ENCODE data around the gene MCCD1.

MCCD1 gene

GRCh38 chr6:31558631-31559500, 30.1 kb downstream of the MCCD1 start:
- no peak overlapping the region for H3K4me3 ChIP-seq (ENCODE audit: low read depth, low read length)
- POLR2A ChIA-PET = no interaction called here
- no peaks in the 10 kb centered on the region for H3K4me1 ChIP-seq (ENCODE audit: control insufficient read depth, insufficient read depth, low read length)

DNA sequence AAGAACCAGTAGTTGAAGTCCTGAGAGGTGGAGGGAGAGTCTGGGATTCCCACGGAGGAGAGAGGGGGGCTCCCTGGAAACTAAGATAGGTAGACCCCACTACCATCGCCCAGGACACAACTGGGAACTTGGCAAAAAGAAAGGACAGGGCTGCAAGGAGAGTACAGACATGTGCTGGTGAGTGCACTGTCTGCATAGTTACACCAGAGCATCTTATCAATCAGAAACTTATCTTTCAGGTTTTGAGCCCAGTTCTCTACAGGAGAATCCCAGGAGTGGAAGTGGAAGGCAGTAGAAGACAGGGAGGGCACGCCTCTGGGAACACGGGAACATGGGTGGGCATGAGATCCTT, 30.8 kb downstream of the MCCD1 start:
- ChIA-PET POLR2A (interaction anchor here (1.3 kb wide), 1 partner anchor 17 kb away, joined by 3 read pairs; no protein-coding TSS in a partner anchor), CTCF (interaction anchor here (1.1 to 4.1 kb wide), 6 partner anchors 13 to 38 kb away, joined by 3 to 29 read pairs (median 4); partner anchors contain the start of genes ATP6V1G2 and LST1)
- H3K27ac ChIP-seq (ENCODE audit: extremely low read depth, low read depth, low read length) = no peak overlapping the region
- TF ChIP-seq ZNF530 (tag by site-specific recombination; IDR thresholded peaks at IDR 0.05; ENCODE audit: low read depth) (no peak), ZFP69B (tag by site-specific recombination; IDR thresholded peaks at IDR 0.05) (no peak), HOXC10 (CRISPR knock-in tag; IDR thresholded peaks at IDR 0.05) (no peak), ZNF692 (tag by site-specific recombination; IDR thresholded peaks at IDR 0.05) (no peak), ZNF707 (tag by site-specific recombination; IDR thresholded peaks at IDR 0.05) (no peak), ZNF354C (tag by site-specific recombination; IDR thresholded peaks at IDR 0.05; ENCODE audit: borderline replicate concordance, low read depth) (no peak), KLF9 (tag by site-specific recombination; IDR thresholded peaks at IDR 0.05; ENCODE audit: low read depth) (no peak)
- no peak overlapping the region for H3K4me3 ChIP-seq (ENCODE audit: low read depth, low read length)
- H3K4me1 ChIP-seq (ENCODE audit: control insufficient read depth, insufficient read depth, low read length) = no peaks in the 10 kb centered on the region
- H3K9me3 ChIP-seq (ENCODE audit: control insufficient read depth, insufficient read depth, low read depth, low read length) = no peaks in the 10 kb centered on the region
- H3K36me3 ChIP-seq (ENCODE audit: control insufficient read depth in 2 of 2, insufficient read depth in 1 of 2, low read length in 2 of 2) = peaks cover 6 to 55% of the 10 kb centered on the region in 2 experiments; a peak in 2 of 3 replicates

More at GRCh38 chr6:31558631-31559500, 30.1 kb downstream of the MCCD1 start:
- Histone ChIP-seq H3K27ac (ENCODE audit: extremely low read depth, low read depth, low read length) (no peak overlapping the region), H3K36me3 (ENCODE audit: control insufficient read depth in 2 of 2, insufficient read depth in 1 of 2, low read length in 2 of 2) (peaks cover 12 to 61% of the 10 kb centered on the region in 2 experiments; a peak in 2 of 3 replicates), H3K9me3 (ENCODE audit: control insufficient read depth, insufficient read depth, low read depth, low read length) (no peaks in the 10 kb centered on the region)
- no peak for TF ChIP-seq ZNF324 (tag by site-specific recombination; IDR thresholded peaks at IDR 0.05)
- peak; percentile 51 for TF ChIP-seq ZFHX2 (tag by site-specific recombination; conservative IDR thresholded peaks at IDR 0.05)
- CTCF ChIA-PET = interaction anchor here (1.1 to 4.1 kb wide), 6 partner anchors 13 to 66 kb away, joined by 3 to 29 read pairs (median 6); partner anchors contain the start of genes ATP6V1G2 and LST1

- ChIA-PET POLR2A (interaction anchor here (1.0 to 1.3 kb wide), 2 partner anchors 18 to 19 kb away, joined by 3 read pairs; partner anchors contain the start of gene DDX39B), CTCF (interaction anchor here (1.0 to 4.1 kb wide), 7 partner anchors 13 to 38 kb away, joined by 3 to 29 read pairs (median 4); partner anchors contain the start of genes ATP6V1G2 and LST1)
- TF ChIP-seq ZNF580 (tag by site-specific recombination; IDR thresholded peaks at IDR 0.05) (no peak), ZNF423 (tag by site-specific recombination; IDR thresholded peaks at IDR 0.05) (no peak), ZBTB48 (tag by site-specific recombination; IDR thresholded peaks at IDR 0.05) (peak; percentile 19; the same call in 1 of the 2 replicates)
- Histone ChIP-seq H3K4me3 (ENCODE audit: low read depth, low read length) (no peak overlapping the region), H3K4me1 (ENCODE audit: control insufficient read depth, insufficient read depth, low read length) (no peaks in the 10 kb centered on the region), H3K36me3 (ENCODE audit: control insufficient read depth in 2 of 2, insufficient read depth in 1 of 2, low read length in 2 of 2) (peaks cover 5 to 52% of the 10 kb centered on the region in 2 experiments; a peak in 2 of 3 replicates), H3K27ac (ENCODE audit: extremely low read depth, low read depth, low read length) (no peak overlapping the region), H3K9me3 (ENCODE audit: control insufficient read depth, insufficient read depth, low read depth, low read length) (no peaks in the 10 kb centered on the region)
Measured at GRCh38 chr6:31559958-31560696, 31.4 kb downstream of the MCCD1 start.

GRCh38 chr6:31560697-31561058, 31.9 kb downstream of the MCCD1 start:
- Histone ChIP-seq H3K4me3 (ENCODE audit: low read depth, low read length) (no peak overlapping the region), H3K4me1 (ENCODE audit: control insufficient read depth, insufficient read depth, low read length) (no peaks in the 10 kb centered on the region), H3K27ac (ENCODE audit: extremely low read depth, low read depth, low read length) (no peak overlapping the region), H3K36me3 (ENCODE audit: control insufficient read depth in 2 of 2, insufficient read depth in 1 of 2, low read length in 2 of 2) (peaks cover 0 to 52% of the 10 kb centered on the region in 2 experiments; a peak in 2 of 3 replicates), H3K9me3 (ENCODE audit: control insufficient read depth, insufficient read depth, low read depth, low read length) (no peaks in the 10 kb centered on the region)
- TF ChIP-seq ZNF530 (tag by site-specific recombination; IDR thresholded peaks at IDR 0.05; ENCODE audit: low read depth) = no peak
- no peak for TF ChIP-seq ZBTB21 (tag by site-specific recombination; IDR thresholded peaks at IDR 0.05)
- TF ChIP-seq ZNF133 (tag by site-specific recombination; IDR thresholded peaks at IDR 0.05) = no peak
- TF ChIP-seq ZSCAN18 (tag by site-specific recombination; IDR thresholded peaks at IDR 0.05) = no peak
- TF ChIP-seq ZNF423 (tag by site-specific recombination; IDR thresholded peaks at IDR 0.05) = no peak
- CTCF ChIA-PET = interaction anchor here (1.0 to 4.1 kb wide), 4 partner anchors 13 to 37 kb away, joined by 3 to 29 read pairs (median 6); partner anchors contain the start of gene ATP6V1G2
- POLR2A ChIA-PET = interaction anchor here (1.0 to 1.3 kb wide), 2 partner anchors 18 to 19 kb away, joined by 3 read pairs; partner anchors contain the start of gene DDX39B
